GM12864 (cell line): ENCODE measurements around the gene WEE2.

Source experiments
- DNase-seq: peaks from one replicate; pipeline ENCODE4 v3.0.0-alpha.2; 2011; ENCODE audit warnings: low read depth
- H3K4me3 ChIP-seq: 2 replicates; pipeline ENCODE4 v1.5.1; 2011; ENCODE audit warnings: mild to moderate bottlenecking, low read depth, low read length, control low read depth
- CTCF ChIP-seq: IDR thresholded peaks from 2 replicates; pipeline ENCODE4 v1.5.1; 2011; ENCODE audit warnings: low read depth, mild to moderate bottlenecking, moderate library complexity, low read length, control low read depth, inconsistent platforms; ENCODE audit errors: missing control alignments

WEE2 gene

DNA sequence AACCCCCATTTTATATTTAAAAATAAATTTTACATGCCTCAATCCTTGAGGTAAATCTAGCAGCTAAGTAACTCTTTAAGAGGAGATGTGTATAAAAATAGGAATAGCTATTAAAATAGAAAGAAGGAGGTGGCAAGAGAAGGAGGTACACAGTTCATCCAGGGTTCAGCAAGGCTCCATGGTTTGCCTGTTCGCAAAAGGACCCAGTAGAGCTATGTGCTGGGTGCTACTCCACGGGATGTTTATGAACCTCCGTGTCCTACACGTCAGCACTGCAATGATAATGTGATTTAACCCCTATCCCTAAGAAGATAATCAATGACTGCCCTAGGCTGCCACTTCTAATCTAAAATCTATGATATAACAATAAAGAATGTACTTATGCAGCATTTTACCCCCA, 5.3 kb upstream of the WEE2 start:
- no peak for TF ChIP-seq CTCF
- H3K4me3 ChIP-seq = no peak overlapping the region; the same call in 1 of the 2 replicates
- DNase-seq = no peak

DNA sequence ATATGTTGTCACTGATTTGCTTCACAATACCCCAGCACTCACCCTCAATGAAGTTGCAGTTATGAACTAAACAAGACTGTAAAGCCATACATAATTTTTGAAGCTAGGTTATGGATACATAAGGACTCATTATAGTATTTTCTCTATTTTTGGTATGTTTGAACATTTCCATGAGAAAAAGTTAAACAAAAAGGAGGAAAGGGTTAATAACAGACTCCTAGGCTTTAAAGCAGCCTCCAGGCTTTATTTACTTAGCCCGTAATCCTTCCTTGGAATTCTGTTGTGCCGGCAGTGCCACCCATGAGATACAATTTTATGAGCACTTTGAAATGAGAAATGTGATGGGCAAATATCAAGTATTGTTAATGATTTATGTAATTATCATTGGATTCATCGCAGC, 4.0 kb upstream of the WEE2 start:
- no peak overlapping the region for H3K4me3 ChIP-seq
- no peak for TF ChIP-seq CTCF
- DNase-seq = no peak

DNA sequence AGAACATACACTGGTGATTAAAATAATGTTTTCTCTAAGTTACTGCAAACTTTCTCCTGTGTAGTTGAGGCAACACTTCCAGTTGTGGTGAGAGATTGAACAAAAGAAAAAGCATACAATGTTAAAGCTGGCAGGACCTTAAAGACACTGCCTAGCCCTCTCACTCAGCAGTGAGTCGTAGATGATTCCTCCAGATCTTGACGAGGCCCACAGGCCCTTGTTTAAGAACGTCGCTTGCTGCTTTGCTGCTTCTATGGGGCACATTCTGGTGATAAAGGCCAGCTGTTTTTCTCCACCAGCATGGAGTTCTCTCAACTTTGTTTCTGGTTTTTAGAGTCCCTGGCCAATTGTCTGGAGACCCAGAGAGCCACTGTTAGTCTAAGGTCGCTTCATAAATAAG, 3.4 kb upstream of the WEE2 start:
- no peak overlapping the region for H3K4me3 ChIP-seq
- no peak for TF ChIP-seq CTCF
- DNase-seq = no peak

- TF ChIP-seq CTCF = no peak
- no peak overlapping the region for H3K4me3 ChIP-seq
- no peak for DNase-seq
Measured at GRCh38 chr7:141706239-141707064, 1.7 kb upstream of the WEE2 start.

DNA sequence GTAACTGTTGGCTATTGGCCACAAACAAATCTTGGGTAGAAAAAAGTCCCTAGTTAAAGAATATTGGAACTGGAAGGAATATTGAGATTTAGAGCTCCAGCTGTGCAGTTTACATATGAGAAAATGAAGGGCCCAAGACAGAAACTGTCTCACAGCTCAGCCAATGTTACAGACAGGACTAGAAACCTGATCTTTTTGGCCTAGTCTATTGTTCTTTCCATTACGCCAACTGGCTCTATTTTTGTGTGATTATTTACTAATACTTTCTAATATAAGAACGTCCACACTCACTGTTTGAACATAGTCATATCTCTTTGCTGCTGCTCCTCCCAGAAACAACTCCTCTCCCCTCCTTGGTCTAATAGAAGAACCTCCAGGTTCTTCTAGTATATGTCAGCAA, 1.2 kb downstream of the WEE2 start:
- TF ChIP-seq CTCF = no peak
- no peak overlapping the region for H3K4me3 ChIP-seq
- no peak for DNase-seq

DNA sequence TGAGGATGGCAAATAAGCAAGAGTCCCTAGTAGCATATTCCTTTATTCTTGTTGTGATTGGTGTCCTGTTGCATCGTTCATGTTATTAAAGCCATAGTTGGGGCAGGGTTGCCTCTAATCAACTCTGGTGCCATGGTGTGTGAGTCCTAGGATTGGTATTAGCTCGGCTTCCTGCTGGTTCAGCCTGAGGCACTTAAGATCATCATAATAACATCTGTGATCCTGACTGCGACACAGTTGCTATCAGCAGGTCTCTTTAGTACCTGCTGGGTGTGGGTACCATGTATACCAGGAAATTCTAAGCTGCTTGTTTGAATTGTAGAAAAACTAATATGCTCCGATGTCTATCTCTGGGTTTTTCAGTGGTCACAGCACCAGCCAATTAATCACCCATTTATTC, 1.6 kb downstream of the WEE2 start:
- no peak for TF ChIP-seq CTCF
- H3K4me3 ChIP-seq = no peak overlapping the region
- no peak for DNase-seq

DNA sequence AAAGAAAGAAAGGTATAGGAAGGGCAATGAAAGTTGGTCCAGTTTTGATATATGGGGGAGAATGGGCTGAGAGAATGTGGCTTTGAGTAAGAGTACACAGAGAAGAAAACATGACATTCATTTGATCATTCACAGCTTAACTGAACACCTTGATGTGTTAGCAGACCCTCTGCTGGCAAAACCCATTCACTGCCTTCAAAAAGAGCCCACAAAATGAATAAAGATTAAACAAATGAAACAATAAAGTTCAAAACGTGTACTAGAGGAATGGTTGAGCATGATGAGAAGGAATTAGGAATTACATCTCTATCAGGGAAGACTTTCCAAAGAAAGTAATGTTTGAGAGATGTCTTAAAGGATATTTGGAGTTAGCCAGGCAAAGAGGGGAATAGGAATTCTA, 2.1 kb downstream of the WEE2 start:
- no peak overlapping the region for H3K4me3 ChIP-seq
- no peak for DNase-seq
- no peak for TF ChIP-seq CTCF
